ENCODE measurements around the gene PARK7. TPM values are rescaled to one million over a fixed set of nuclear protein-coding genes. Genes with fewer than 3 reads are reported as not detected.

The PARK7 gene
- total and polyA plus RNA-seq, 4 donors = 140 to 392 (median 267) TPM

DNA sequence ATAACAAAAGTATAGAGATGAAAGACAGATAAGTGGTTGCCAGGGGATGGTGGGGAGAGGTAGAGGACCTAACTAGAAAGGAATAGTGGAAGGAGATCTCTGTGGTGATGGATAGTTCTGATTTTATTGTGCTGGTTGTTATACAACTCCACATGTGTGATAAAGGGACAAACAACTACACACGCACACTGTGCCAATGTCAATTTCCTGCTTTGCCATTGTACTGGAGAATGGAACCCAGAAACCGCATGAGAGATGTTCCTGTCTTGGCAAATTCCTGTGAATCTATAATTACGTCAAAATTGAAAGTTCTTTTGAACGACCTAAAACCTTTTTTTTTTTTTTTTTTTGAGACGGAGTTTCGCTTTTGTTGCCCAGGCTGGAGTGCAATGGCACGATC lies 31.9 kb upstream of the PARK7 start:
- Histone ChIP-seq H3K9ac (ENCODE audit: insufficient read depth in 1 of 2, low read length in 2 of 2) (no peak overlapping the region), H3K4me3 (no peak overlapping the region), H3K36me3 (ENCODE audit: control insufficient read depth in 4 of 4, insufficient read depth in 4 of 4, low read length in 4 of 4) (no peaks in the 10 kb centered on the region), H3K27me3 (ENCODE audit: control insufficient read depth in 3 of 3, insufficient read depth in 3 of 3, low read length in 2 of 3) (peaks cover 0 to 45% (median 24%) of the 10 kb centered on the region in 3 donors), H3K27ac (ENCODE audit: low read depth in 1 of 2, low read length in 1 of 2) (no peak overlapping the region), H3K4me1 (ENCODE audit: control insufficient read depth in 5 of 5, insufficient read depth in 5 of 5, low read length in 5 of 5) (no peaks in the 10 kb centered on the region), H3K9me3 (ENCODE audit: control insufficient read depth in 4 of 4, insufficient read depth in 3 of 4, low read length in 3 of 4) (no peaks in the 10 kb centered on the region)
- 65 to 74% methylated on average over 5 to 7 of the region's 7 CpGs for WGBS, 2 donors
- no peak for DNase-seq
- TF ChIP-seq, protein P1, sequence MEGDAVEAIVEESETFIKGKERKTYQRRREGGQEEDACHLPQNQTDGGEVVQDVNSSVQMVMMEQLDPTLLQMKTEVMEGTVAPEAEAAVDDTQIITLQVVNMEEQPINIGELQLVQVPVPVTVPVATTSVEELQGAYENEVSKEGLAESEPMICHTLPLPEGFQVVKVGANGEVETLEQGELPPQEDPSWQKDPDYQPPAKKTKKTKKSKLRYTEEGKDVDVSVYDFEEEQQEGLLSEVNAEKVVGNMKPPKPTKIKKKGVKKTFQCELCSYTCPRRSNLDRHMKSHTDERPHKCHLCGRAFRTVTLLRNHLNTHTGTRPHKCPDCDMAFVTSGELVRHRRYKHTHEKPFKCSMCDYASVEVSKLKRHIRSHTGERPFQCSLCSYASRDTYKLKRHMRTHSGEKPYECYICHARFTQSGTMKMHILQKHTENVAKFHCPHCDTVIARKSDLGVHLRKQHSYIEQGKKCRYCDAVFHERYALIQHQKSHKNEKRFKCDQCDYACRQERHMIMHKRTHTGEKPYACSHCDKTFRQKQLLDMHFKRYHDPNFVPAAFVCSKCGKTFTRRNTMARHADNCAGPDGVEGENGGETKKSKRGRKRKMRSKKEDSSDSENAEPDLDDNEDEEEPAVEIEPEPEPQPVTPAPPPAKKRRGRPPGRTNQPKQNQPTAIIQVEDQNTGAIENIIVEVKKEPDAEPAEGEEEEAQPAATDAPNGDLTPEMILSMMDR (IDR thresholded peaks at IDR 0.05; ENCODE audit: control extremely low read depth, extremely low read depth) = no peak
- ATAC-seq (ENCODE audit: insufficient read depth, low FRiP score) = no peak

DNA sequence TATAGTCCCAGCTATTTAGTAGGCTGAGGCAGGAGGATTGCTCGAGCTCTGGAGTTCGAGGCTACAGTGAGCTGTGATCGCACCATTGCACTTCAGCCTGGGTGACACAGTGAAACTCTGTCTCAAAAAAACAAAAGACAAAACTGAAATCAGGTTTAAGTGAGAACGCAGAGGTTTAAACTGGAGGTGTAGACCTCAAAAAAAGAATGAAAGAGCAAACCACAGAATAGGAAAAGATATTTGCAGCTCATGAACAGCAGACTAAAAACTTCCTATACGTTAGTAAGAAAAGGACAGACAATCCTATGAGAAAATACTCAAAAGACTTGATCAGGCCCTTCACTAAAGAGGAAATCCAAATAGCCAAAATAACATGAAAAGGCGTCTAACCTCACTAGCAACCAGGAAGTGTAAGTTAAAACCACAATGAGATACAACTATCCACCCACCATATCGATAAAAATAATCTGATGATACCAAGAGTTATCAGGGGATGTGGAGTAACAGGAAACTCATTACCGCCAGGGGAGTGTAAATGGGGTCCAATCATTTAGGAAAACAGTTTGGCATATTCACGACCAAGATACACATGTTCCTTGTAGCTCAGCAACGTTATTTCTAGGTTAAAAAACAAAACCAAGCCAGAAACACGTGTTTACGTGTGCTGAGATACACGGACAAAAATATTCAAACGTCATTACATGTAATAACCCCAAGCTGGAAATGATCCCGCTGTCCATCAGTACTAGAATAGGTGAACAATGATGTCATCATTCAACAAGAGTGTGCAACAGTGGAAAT lies 30.7 kb upstream of the PARK7 start:
- TF ChIP-seq, protein P1 (IDR thresholded peaks at IDR 0.05; ENCODE audit: control extremely low read depth, extremely low read depth) = no peak
- Histone ChIP-seq H3K4me1 (ENCODE audit: control insufficient read depth in 5 of 5, insufficient read depth in 5 of 5, low read length in 5 of 5) (no peaks in the 10 kb centered on the region), H3K4me3 (no peak overlapping the region), H3K27me3 (ENCODE audit: control insufficient read depth in 3 of 3, insufficient read depth in 3 of 3, low read length in 2 of 3) (peaks cover 0 to 44% (median 24%) of the 10 kb centered on the region in 3 donors), H3K36me3 (ENCODE audit: control insufficient read depth in 4 of 4, insufficient read depth in 4 of 4, low read length in 4 of 4) (no peaks in the 10 kb centered on the region), H3K9me3 (ENCODE audit: control insufficient read depth in 4 of 4, insufficient read depth in 3 of 4, low read length in 3 of 4) (no peaks in the 10 kb centered on the region), H3K9ac (ENCODE audit: insufficient read depth in 1 of 2, low read length in 2 of 2) (no peak overlapping the region), H3K27ac (ENCODE audit: low read depth in 1 of 2, low read length in 1 of 2) (no peak overlapping the region)
- ATAC-seq (ENCODE audit: insufficient read depth, low FRiP score) (no peak), DNase-seq (no peak)
- 65 to 70% methylated on average over 15 of the region's 15 CpGs for WGBS, 2 donors

DNA sequence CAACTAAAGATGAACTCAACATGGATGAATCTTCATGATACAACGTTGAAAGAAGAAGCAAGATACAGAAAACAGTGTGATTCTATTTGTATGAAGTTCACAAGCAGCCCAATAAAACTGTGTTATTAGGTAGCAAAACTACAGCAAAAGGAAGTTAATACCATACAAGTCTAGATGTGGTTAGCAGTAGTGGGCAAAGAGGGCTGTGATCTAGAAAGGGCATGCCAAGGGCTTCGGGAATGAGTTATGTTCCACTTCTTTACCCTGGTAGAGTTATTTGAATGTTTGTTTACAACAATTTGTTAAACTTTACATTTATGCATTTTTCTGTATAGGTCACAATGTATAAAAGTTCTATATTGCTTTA lies 30.1 kb upstream of the PARK7 start:
- H3K27me3 ChIP-seq (ENCODE audit: control insufficient read depth in 3 of 3, insufficient read depth in 3 of 3, low read length in 2 of 3) = peaks cover 0 to 40% (median 21%) of the 10 kb centered on the region in 3 donors
- TF ChIP-seq, protein P1 (IDR thresholded peaks at IDR 0.05; ENCODE audit: control extremely low read depth, extremely low read depth) = no peak
- H3K9ac ChIP-seq (ENCODE audit: insufficient read depth in 1 of 2, low read length in 2 of 2) = no peak overlapping the region
- DNase-seq = no peak
- H3K27ac ChIP-seq (ENCODE audit: low read depth in 1 of 2, low read length in 1 of 2) = no peak overlapping the region
- H3K36me3 ChIP-seq (ENCODE audit: control insufficient read depth in 4 of 4, insufficient read depth in 4 of 4, low read length in 4 of 4) = no peaks in the 10 kb centered on the region
- H3K9me3 ChIP-seq (ENCODE audit: control insufficient read depth in 4 of 4, insufficient read depth in 3 of 4, low read length in 3 of 4) = no peaks in the 10 kb centered on the region
- H3K4me1 ChIP-seq (ENCODE audit: control insufficient read depth in 5 of 5, insufficient read depth in 5 of 5, low read length in 5 of 5) = no peaks in the 10 kb centered on the region
- no peak overlapping the region for H3K4me3 ChIP-seq
- WGBS, 2 donors = 49 to 58% methylated on average over 2 of the region's 2 CpGs
- ATAC-seq (ENCODE audit: insufficient read depth, low FRiP score) = no peak

All from lung (tissue), 12 donors.